Activated naive CD8-positive, alpha-beta T cell treated with anti-CD3 and anti-CD28 coated beads, Interleukin-2, amount 10 ng/mL, durations not matched to agents 7 days and 5 days (primary cell): Measurements from ENCODE around the gene VEGFC. TPM values are rescaled to one million over a fixed set of nuclear protein-coding genes. Genes with fewer than 3 reads are reported as not detected.

ENCODE experiments used
- ATAC-seq: fragments of 150-1000 bp; cut with Tn5 transposase; one replicate; pipeline ENCODE4 v1.10.0; 2021; ENCODE audit warnings: low read depth, moderate library complexity
- POLR2A ChIA-PET: fragments of 350-600 bp; sonication (Branson Sonifier 250); formaldehyde crosslinking; loops from one replicate; lab custom pipeline; 2021; ENCODE audit warnings: antibody characterized with exemption; lab: Charles Lee
- DNase-seq: peaks from one replicate; pipeline ENCODE4 v3.0.0; 2021
- H3K27ac Mint-ChIP-seq: one replicate; pipeline ENCODE4 v1.8.0; 2022; ENCODE audit warnings: mild to moderate bottlenecking, mixed read lengths
- H3K27me3 Mint-ChIP-seq: one replicate; pipeline ENCODE4 v1.8.0; 2022; ENCODE audit warnings: mild to moderate bottlenecking, moderate library complexity, mixed read lengths
- H3K36me3 Mint-ChIP-seq: one replicate; pipeline ENCODE4 v1.8.0; 2021; ENCODE audit warnings: mild to moderate bottlenecking, mixed read lengths
- H3K4me1 Mint-ChIP-seq: one replicate; pipeline ENCODE4 v1.8.0; 2021; ENCODE audit warnings: mixed read lengths
- H3K4me3 Mint-ChIP-seq: one replicate; pipeline ENCODE4 v1.8.0; 2022; ENCODE audit warnings: mild to moderate bottlenecking, moderate library complexity, mixed read lengths
- H3K9me3 Mint-ChIP-seq: one replicate; pipeline ENCODE4 v1.8.0; 2021; ENCODE audit warnings: mixed read lengths
- total RNA-seq, 2 experiments: library from RNA; stranded (reverse); gene quantifications; one replicate each; pipeline ENCODE4 v1.2.3, GENCODE V29; 2021

The VEGFC gene
- total RNA-seq, 2 experiments from 2014 or later: not detected

DNA sequence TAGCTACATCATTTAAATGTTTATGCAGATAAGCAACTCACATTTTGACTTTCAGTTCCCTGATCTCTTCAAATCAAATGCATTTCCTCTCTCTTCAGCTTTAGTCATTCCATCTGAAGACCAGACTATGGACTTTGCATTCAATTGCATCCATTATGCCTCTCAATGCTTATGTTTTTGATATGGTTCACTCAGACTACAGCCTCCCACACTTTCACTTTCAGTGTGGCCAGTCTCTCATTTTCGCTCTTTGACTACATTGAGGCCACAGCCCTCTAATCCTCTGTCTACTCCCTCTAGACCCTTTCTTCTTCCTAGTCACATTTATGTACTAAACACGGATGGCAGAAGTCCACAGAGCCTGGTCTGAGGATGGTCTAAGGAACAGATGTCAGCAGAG is 24.5 kb upstream of the VEGFC start:
- no peak for ATAC-seq
- DNase-seq: no peak
- H3K27ac Mint-ChIP-seq: no peak overlapping the region
- H3K4me1 Mint-ChIP-seq: no peaks in the 10 kb centered on the region
- POLR2A ChIA-PET: no interaction called here
- H3K4me3 Mint-ChIP-seq: no peak overlapping the region
- no peaks in the 10 kb centered on the region for H3K36me3 Mint-ChIP-seq
- no peaks in the 10 kb centered on the region for H3K27me3 Mint-ChIP-seq
- no peaks in the 10 kb centered on the region for H3K9me3 Mint-ChIP-seq

DNA sequence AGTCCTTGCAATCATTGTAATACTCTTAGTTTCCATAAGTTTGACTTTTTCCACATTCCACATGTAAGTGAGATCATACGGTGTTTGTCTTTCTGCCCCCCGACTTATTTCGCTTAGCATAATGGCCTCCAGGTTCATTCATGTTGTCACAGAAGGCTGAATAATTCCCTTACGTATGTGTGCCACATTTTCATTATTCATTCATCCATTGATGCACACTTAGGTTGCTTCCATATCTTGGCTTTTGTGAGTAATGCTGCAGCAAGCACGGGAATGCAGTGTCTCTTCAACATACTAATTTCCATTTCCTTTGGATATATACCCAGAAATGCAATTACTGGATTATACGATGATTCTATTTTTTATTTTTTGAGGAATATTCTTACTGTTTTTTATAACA is 22.0 kb upstream of the VEGFC start:
- Mint-ChIP-seq H3K36me3 (no peaks in the 10 kb centered on the region), H3K27ac (no peak overlapping the region), H3K4me3 (no peak overlapping the region), H3K9me3 (no peaks in the 10 kb centered on the region), H3K4me1 (no peaks in the 10 kb centered on the region), H3K27me3 (no peaks in the 10 kb centered on the region)
- ATAC-seq (no peak), DNase-seq (no peak)
- POLR2A ChIA-PET: no interaction called here

DNA sequence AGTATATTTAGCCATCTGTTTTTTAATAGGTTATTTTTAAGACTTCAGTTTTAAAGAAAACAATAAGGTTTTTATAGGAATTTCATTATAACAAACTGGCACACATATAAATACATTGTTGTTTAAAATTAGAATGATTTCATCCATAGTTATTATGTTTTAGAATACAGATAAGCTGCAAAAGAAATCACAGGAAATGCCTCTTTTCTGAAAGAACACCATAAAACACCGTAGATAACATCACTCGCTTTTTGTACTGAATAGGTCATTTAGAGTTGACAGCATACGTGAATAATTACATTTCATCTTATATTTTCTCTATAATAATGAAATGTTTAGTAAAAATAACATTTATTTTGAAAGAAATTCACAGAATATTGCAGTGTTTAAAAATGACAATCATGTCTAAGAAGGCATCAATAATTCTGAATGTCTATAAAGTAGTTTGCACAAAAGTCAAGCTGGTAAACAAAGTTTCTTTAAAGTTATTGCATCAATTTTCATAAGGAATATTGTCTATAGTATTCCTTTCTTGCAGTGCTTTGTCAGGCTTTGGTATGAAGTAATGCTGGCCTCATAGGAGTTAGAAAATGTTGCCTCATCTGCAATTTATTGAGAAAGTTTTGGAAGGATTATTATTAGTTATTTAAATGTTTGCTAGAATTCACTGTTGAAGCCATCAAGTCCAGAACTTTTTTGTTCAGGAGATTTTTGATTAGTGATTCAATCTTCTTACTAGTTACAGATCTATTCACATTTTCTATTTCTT is 17.9 kb upstream of the VEGFC start:
- no peak for ATAC-seq
- no peak for DNase-seq
- Mint-ChIP-seq H3K27ac (no peak overlapping the region), H3K4me3 (no peak overlapping the region), H3K36me3 (no peaks in the 10 kb centered on the region), H3K4me1 (no peaks in the 10 kb centered on the region), H3K9me3 (peaks cover 5% of the 10 kb centered on the region), H3K27me3 (no peaks in the 10 kb centered on the region)
- POLR2A ChIA-PET: no interaction called here

DNA sequence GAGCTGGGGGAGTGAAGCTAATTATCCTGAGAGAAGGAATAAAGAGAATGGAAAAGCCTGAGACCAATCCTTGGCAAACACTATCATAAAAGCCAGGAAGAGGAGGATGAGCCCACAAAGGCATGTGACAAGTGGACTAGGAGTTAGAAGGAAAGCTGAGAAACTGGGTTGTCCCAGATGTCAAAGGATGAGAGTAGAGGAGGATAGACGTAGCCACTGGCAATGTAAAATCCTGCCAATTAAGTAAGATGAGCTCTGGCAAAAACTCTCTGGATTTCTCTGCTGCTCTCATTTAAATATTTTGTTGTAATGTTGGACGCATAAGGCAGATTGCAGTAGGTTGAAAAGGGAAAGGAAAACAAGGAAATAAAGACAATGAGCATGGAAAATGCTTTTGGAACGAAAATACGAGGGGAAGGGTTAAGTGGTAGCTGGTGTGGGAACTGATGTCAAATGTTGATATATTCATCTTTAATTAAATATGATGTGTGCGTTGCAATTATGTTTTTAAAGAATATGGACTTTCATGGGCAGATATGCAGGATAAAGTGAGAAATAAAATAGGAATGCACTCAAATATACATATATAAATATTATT is 14.2 kb upstream of the VEGFC start:
- Mint-ChIP-seq H3K4me1 (no peaks in the 10 kb centered on the region), H3K9me3 (peaks cover 5% of the 10 kb centered on the region), H3K4me3 (no peak overlapping the region), H3K27ac (no peak overlapping the region), H3K36me3 (no peaks in the 10 kb centered on the region), H3K27me3 (no peaks in the 10 kb centered on the region)
- DNase-seq: no peak
- no peak for ATAC-seq
- POLR2A ChIA-PET: no interaction called here

DNA sequence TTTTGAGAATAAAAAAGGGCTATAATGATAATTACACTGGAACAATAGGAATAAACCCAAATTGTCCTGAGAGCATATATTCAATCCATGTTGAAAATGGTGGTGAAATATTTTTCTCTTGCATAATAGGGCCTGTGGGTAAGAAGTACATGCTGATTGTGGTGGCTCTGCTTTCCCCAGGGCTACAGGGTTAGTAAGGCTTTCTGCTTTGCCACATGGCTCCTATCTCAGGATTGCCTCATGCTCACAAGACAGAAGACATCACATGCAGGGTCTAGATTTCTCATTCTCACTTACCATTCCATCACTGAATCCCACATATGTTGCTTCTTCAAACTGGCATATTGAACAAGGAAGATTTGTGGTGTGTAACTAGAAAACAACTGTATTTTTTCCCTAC is 12.4 kb upstream of the VEGFC start:
- H3K4me1 Mint-ChIP-seq: no peaks in the 10 kb centered on the region
- ATAC-seq (no peak), DNase-seq (no peak)
- no peak overlapping the region for H3K27ac Mint-ChIP-seq
- POLR2A ChIA-PET: no interaction called here
- no peaks in the 10 kb centered on the region for H3K27me3 Mint-ChIP-seq
- H3K4me3 Mint-ChIP-seq: no peak overlapping the region
- peaks cover 5% of the 10 kb centered on the region for H3K9me3 Mint-ChIP-seq
- H3K36me3 Mint-ChIP-seq: no peaks in the 10 kb centered on the region

DNA sequence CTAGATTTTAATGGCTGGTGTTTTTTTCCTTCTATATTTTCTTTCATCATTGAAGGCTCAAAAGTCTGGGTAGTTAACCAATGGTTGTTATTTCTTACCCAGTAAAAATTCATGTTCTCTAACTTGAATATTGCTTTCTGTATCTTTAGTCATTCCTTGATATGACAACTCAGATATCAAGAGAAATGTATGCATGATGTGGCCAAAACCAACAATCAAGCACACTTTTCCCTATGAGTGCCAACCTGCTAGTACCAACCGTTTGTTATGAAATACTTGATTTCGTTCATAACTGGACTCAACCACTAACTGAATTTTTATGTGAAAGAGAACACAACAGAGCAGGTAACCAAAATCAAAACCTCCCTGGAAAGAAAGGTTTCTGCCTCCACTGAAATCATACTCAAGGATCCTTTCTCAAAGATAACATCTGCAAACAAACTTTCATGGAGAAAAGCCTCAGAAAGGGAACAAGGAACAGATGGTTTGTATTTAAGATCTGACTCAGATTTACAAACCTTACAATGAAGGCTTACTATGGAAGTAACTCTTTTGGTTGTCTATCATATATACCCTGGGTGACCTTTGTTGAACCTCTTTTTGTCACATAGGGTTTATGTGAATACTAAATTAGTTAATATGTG is 8.3 kb upstream of the VEGFC start:
- Mint-ChIP-seq H3K27ac (no peak overlapping the region), H3K36me3 (no peaks in the 10 kb centered on the region), H3K4me3 (no peak overlapping the region), H3K27me3 (peaks cover 2% of the 10 kb centered on the region), H3K4me1 (no peaks in the 10 kb centered on the region), H3K9me3 (no peaks in the 10 kb centered on the region)
- ATAC-seq: no peak
- no peak for DNase-seq
- POLR2A ChIA-PET: no interaction called here

DNA sequence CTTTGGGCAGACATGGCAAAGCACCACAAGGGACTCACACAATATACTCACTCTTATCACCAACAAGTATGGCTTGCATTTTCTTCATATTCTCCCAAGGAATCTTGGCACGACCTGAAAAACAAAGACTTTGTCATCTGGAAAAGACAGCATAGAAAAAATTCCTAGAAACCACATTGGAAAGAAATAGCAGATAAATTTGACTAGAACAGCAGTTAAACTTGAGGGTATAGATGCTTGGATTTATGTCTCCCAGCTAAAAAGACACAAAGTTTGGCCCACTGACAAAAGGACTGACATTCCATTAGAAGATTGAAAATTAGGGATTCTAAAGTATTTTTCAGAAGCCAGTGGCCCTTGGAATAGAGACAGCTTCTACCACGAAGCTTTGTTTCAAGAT is 6.9 kb upstream of the VEGFC start:
- Mint-ChIP-seq H3K4me1 (no peaks in the 10 kb centered on the region), H3K9me3 (no peaks in the 10 kb centered on the region), H3K27ac (no peak overlapping the region), H3K4me3 (no peak overlapping the region), H3K27me3 (peaks cover 9% of the 10 kb centered on the region), H3K36me3 (no peaks in the 10 kb centered on the region)
- ATAC-seq: no peak
- POLR2A ChIA-PET: no interaction called here
- no peak for DNase-seq

DNA sequence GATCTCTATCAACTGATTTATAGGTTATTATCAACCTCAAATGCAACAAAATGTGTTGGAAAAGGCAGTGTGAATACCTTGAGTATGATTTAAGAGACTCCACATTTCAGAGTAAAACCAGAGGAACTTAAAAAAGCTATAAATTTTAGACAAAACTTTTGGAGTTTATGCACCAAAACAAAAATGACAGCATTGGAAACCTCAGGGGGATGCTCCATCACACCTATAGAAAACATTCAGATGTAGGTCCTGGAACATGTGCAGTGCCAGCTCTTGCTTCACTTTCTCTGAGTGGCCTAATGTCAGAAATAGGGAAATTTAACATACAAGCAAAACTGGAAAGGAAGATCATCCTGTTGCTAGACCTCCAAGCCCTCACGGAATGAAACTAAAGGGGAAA is 5.8 kb upstream of the VEGFC start:
- Mint-ChIP-seq H3K27me3 (peaks cover 19% of the 10 kb centered on the region), H3K4me3 (no peak overlapping the region), H3K4me1 (no peaks in the 10 kb centered on the region), H3K9me3 (no peaks in the 10 kb centered on the region), H3K36me3 (no peaks in the 10 kb centered on the region), H3K27ac (no peak overlapping the region)
- ATAC-seq: no peak
- POLR2A ChIA-PET: no interaction called here
- no peak for DNase-seq

DNA sequence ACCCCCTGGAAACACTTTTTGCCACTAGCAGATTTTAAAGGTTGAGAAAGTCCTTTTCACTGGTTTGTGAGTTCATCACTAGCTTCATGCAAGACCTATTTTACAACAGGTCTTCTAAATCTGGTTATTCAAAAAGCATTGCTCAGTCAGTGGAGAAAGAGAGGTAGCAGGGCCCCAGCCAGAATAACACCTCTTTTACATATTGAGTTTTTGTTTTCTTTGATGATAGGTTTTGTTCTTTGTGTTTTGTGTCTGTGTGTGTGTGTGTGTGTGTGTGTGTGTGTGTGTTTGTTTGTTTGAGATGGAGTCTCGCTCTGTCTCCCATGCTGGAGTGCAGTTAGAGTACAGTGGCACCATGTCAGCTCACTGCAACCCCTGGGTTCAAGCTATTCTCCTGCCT is 2.7 kb upstream of the VEGFC start:
- DNase-seq (no peak), ATAC-seq (no peak)
- Mint-ChIP-seq H3K36me3 (no peaks in the 10 kb centered on the region), H3K9me3 (no peaks in the 10 kb centered on the region), H3K27me3 (peaks cover 38% of the 10 kb centered on the region), H3K4me3 (no peak overlapping the region), H3K4me1 (peaks cover 4% of the 10 kb centered on the region), H3K27ac (no peak overlapping the region)
- POLR2A ChIA-PET: no interaction called here

DNA sequence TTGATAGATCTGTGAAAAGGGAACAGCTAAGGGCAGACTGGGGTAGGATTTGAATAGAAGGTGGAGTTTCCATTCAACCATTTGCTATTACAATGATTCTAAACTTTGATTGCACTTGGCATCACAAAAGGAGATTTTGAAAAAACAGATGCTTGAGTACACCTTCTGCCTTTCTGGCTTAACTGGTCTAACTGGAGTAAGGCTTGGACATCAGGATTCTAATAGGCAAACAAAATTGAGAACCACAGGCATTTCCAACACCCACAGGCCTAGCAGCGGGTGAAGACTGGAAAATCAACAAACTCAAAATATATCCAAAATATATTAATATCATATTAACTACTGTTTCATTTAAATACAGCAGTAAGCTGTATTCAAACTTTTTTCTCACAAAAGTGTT is 1.9 kb upstream of the VEGFC start:
- Mint-ChIP-seq H3K27ac (no peak overlapping the region), H3K4me3 (no peak overlapping the region), H3K27me3 (peaks cover 46% of the 10 kb centered on the region), H3K36me3 (no peaks in the 10 kb centered on the region), H3K9me3 (no peaks in the 10 kb centered on the region), H3K4me1 (peaks cover 4% of the 10 kb centered on the region)
- no peak for DNase-seq
- ATAC-seq: no peak
- POLR2A ChIA-PET: no interaction called here

DNA sequence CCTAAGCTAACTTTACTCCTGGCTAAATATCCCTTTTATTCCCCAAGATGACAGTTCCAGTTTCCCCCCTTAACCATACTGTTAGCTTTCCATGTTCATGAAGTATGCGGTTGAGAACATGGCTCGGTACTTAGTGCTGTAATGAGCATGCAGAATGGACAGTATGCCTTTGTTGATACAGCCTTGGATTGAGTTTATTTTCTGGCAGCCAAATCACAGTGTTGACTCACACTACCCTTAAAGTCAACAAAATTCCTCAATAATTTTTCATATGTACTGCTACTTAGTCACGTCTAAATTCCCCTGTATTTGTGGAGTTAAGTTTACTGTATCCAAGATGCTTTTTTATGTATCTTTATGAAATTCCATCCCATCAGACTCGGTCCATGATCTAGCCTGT is 1.4 kb upstream of the VEGFC start:
- Mint-ChIP-seq H3K27me3 (peaks cover 48% of the 10 kb centered on the region), H3K27ac (no peak overlapping the region), H3K9me3 (no peaks in the 10 kb centered on the region), H3K36me3 (no peaks in the 10 kb centered on the region), H3K4me1 (peaks cover 4% of the 10 kb centered on the region), H3K4me3 (no peak overlapping the region)
- POLR2A ChIA-PET: no interaction called here
- DNase-seq: no peak
- no peak for ATAC-seq

DNA sequence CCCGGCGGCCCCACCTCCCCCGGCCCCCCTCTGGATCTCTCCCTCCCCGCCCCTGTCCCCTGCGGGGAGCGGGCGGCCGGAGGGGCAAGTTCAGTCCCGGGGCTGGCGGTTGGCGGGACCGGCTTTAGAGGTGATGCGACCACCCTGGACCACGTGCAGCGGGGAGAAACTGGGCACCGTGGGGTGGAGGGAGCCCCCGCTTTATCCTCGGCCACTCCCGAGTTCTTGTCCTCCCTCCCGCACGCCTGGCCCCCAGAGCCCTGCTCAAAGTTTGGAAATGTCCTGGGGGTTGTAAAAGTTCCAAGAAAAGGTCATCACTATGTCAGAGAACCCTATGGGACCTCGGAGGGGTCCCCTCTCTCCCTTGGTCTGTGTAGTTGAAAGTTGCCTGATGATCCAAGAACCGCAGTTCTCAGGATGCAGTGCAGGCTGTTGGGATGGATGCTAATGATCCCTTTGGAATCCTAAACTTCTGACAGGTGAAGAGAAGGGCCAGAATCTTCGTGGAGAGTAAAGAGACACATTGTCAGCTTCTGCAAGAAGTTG is 411 bp upstream of the VEGFC start:
- H3K27me3 Mint-ChIP-seq: peaks cover 48% of the 10 kb centered on the region

DNA sequence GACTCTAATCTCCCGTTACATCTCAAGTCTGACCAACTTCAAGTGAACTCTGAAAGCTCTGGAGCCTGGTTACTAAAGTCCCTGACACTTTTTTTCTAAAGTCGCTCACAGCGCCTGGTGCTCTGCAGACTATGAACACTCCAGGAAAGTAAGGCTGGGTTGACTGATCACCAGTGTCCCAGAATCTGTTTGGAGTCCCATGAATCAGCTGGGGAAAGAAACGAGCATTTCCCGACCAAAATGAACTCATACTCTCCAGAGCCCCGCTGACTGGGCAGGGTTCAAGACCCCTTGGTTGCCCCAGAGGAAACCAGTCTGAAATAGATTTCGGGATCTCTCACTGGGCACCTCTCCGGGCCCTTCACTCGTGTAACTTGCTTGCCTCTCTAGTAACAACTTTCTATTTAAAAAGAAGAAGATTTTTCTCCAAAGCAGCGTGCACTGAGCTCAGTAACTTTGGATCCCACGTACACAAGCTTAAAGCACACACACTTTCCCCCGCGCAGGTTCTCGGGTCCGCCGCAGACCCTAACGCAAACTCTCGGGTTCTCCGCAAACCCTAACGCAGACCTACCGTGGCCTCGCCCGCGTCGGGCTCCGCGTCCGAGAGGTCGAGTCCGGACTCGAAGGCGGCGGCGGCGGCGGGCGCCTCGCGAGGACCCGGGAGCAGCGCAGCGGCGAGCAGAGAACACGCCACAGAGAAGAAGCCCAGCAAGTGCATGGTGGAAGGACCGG is 964 bp downstream of the VEGFC start:
- peak overlapping the region; percentile 51 for H3K4me3 Mint-ChIP-seq
- ATAC-seq: no peak
- H3K27me3 Mint-ChIP-seq: peaks cover 46% of the 10 kb centered on the region
- no peak for DNase-seq
- peaks cover 4% of the 10 kb centered on the region for H3K4me1 Mint-ChIP-seq
- POLR2A ChIA-PET: no interaction called here
- H3K9me3 Mint-ChIP-seq: no peaks in the 10 kb centered on the region
- no peak overlapping the region for H3K27ac Mint-ChIP-seq
- H3K36me3 Mint-ChIP-seq: no peaks in the 10 kb centered on the region

More for the DNA sequence above, 411 bp upstream of the VEGFC start:
- Mint-ChIP-seq H3K36me3 (no peaks in the 10 kb centered on the region), H3K4me1 (peaks cover 4% of the 10 kb centered on the region), H3K27ac (no peak overlapping the region), H3K9me3 (no peaks in the 10 kb centered on the region), H3K4me3 (peak overlapping the region; percentile 69)
- DNase-seq (no peak), ATAC-seq (no peak)
- POLR2A ChIA-PET: no interaction called here
